ENCODE measurements around the gene MRPL37.
A peak's percentile ranks its signal among the peaks of the same experiment; 100 is the strongest.
"Not testable (repeated sequence)": the region's sequence is repeated elsewhere in the genome, so short reads cannot be mapped to it uniquely, and the experiment has no call there.

The MRPL37 gene

GRCh38 chr1:54220004-54220811 is 20.2 kb downstream of the MRPL37 start:
- DNase-seq (ENCODE audit: low spot score), result peak; percentile 35

GRCh38 chr1:54221113-54221834 is 21.3 kb downstream of the MRPL37 start:
- no peak for DNase-seq (ENCODE audit: low spot score)

DNA sequence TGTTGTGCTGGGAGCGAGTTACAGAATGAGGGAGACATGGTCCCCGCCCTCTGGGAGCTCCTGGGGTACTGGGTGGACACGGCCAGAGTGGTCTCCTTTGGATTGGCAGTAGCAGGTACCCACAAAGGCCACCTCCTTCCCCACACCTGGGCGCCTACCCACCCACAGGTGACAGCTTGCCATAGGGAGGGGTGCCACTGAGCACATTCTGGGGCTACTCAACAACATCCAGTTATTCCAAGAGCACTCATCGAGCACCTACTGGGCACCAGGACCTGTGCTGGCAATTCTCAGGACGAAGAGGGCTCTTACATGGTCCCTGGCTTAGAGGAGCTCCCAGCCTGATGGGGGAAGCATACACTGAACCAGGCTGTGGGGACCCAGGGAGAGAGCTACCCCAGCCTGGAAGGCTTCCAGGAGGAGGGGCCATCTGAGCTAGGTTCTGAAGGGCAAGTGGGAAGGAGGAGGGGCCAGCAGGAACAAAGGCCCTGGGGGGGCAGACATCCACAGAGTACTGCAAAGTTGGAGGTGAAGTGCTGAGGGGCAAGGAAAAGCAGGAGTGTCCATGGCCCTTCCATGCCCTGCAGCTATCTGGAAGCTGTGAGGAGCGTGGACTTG is 22.0 kb downstream of the MRPL37 start:
- no peak for DNase-seq (ENCODE audit: low spot score)

- no peak for DNase-seq (ENCODE audit: low spot score)
Measured at GRCh38 chr1:54222711-54223110, 22.7 kb downstream of the MRPL37 start.

- DNase-seq (ENCODE audit: low spot score), result no peak
Measured at GRCh38 chr1:54223441-54224202, 23.7 kb downstream of the MRPL37 start.

GRCh38 chr1:54224233-54224632 is 24.3 kb downstream of the MRPL37 start:
- no peak for DNase-seq (ENCODE audit: low spot score)

DNA sequence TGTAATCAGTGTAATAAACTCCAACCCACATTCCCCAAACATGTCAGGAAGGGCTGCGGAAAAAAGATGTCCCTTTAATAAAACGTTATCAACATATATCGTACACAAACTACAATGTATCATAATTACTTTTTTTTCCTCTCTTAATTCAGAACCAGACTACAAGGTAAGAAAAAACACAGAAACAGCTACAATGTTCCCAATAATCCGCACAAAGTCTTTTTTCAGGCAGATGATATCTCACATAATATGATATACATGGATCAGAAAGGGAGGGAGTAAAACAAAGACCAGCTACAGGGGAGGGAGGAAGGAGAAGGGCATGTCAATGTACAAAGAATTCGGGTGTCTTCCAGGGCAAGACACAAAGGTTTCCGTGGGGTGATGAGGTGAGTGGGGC is 25.4 kb downstream of the MRPL37 start:
- no peak for DNase-seq (ENCODE audit: low spot score)

DNA sequence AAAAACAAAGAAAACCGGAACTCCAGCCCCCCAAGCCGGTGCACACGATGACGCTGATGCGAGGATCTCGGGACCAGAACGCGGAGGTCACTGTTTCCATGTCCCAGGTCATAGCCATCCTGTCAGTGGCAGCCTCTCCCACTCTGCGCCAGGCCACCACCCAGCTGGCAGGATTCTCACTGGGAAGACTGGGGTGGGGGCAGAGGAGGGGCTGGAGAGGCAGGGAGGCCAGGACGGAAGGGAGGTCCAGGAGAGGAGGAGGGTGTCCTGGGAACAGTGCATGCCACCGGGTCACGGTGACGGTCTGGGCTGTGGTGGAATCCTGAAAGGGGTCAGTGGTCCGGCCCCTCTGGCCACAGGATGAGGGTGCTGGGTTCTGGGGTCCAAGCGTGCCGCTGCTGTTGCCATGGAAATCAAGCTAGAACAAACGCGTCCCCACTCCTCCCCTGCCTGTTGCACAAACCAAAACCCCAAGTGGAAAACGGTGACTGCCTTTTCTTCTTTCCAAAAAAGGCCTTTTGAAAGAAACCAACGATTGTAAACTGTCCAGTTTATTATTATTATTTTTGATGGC is 26.1 kb downstream of the MRPL37 start:
- no peak for DNase-seq (ENCODE audit: low spot score)

GRCh38 chr1:54227091-54227602 is 27.2 kb downstream of the MRPL37 start:
- DNase-seq (ENCODE audit: low spot score), result no peak

GRCh38 chr1:54227891-54228310 is 27.9 kb downstream of the MRPL37 start:
- DNase-seq (ENCODE audit: low spot score), result no peak

- DNase-seq (ENCODE audit: low spot score), result no peak
Measured at GRCh38 chr1:54228638-54229079, 28.7 kb downstream of the MRPL37 start.

GRCh38 chr1:54229281-54229891 is 29.4 kb downstream of the MRPL37 start:
- DNase-seq (ENCODE audit: low spot score), result no peak

DNA sequence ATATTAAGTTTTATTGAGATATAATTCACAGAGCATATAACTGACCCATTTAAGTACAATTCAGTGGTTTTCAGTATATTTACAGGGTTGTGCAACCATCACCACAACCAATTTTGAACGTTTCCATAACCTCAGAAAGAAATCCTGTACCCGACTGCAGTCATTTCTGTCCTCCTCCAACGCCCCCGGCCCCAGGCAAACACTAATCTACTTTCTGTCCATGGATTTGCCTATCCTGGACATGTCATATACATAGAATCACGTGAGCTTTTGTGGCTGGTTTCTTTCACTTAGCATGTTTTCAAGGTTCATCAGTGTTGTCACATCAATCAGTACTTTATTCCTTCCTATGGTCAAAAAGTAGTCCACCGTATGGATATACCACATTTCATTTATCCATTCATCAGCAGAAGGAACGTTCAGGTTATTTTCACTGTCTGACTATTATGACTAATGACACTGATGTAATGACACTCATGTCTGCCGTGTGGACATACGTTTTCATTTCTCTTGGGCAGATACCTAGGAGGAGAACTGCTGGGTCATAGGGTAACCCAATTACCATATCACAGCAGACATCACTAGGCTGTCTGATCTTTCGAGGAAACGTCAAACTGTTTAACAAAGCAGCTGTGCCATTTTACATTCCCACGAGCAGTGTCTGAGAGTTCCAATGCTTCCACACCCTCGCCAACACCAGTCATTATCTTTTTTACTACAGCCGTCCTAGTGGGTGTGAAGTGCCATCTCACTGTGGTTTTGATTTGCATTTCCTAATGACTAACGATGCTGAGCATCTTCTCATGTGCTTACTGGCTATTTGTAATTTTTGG is 30.8 kb downstream of the MRPL37 start:
- DNase-seq (ENCODE audit: low spot score), result no peak

DNA sequence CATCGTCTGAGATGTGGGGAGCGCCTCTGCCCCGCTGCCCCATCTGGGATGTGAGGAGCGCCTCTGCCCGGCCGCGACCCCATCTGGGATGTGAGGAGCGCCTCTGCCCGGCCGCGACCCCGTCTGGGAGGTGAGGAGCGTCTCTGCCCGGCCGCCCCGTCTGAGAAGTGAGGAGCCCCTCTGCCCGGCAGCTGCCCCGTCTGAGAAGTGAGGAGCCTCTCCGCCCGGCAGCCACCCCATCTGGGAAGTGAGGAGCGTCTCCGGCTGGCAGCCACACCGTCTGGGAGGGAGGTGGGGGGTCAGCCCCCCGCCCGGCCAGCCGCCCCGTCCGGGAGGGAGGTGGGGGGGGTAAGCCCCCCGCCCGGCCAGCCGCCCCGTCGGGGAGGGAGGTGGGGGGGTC is 33.2 kb downstream of the MRPL37 start:
- not testable (repeated sequence) for DNase-seq (ENCODE audit: low spot score)

GRCh38 chr1:54234284-54234683 is 34.3 kb downstream of the MRPL37 start:
- DNase-seq (ENCODE audit: low spot score), result no peak

GRCh38 chr1:54237586-54237985 is 37.6 kb downstream of the MRPL37 start:
- no peak for DNase-seq (ENCODE audit: low spot score)

GRCh38 chr1:54238353-54239034 is 38.5 kb downstream of the MRPL37 start:
- DNase-seq (ENCODE audit: low spot score), result no peak

DNA sequence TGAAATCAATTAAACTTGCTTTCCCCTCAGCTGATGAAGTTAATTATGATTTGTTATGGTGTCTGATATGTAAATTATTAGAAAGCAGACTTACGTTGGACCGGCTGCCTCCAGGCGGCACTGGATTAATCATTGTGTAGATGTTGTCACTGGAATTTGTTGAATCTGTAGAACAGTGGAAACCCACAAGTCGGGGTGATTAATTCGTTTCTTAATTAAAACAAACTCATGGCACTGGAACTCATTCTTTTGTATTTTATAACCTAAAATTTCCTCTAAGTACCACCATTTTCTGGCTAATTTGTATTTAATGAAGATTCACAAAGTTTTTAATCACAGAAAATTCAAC is 39.0 kb downstream of the MRPL37 start:
- no peak for DNase-seq (ENCODE audit: low spot score)

DNA sequence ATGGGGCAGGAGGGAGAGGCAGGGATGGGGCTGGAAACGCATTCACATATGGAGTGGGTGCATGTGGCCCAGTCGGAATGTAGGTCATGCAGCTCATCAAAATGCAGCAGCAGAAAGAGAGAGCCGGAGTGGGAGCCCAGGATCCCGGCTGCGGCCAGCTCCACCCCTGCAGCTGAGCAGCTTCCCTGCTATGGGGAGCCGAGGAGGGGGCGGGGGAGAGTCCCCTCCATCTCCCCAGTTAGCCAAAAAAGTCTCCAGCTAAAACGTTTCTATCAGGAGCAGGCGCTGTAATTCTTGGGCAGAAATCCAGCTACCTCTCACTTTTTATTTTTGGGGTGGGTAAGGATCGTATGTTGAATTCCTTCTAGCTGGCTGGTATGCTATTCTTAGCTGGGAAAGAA is 39.7 kb downstream of the MRPL37 start:
- DNase-seq (ENCODE audit: low spot score), result no peak

All from pons (tissue), 1 donor.